CD4-positive, alpha-beta T cell (primary cell): ENCODE measurements around the gene CXCR5. TPM values are rescaled to one million over a fixed set of nuclear protein-coding genes. Genes with fewer than 3 reads are reported as not detected.

Experiments used
- ATAC-seq: fragments of 200-7000 bp; cut with Tn5 transposase; one replicate; pipeline ENCODE4 v1.10.0; 2022; ENCODE audit warnings: mild to moderate bottlenecking; ENCODE audit not compliant: poor library complexity
- CTCF ChIA-PET: fragments of 350-600 bp; sonication (Branson Sonifier 250); formaldehyde crosslinking; loops from one replicate; lab custom pipeline; 2021; ENCODE audit warnings: antibody characterized with exemption, inconsistent platforms; lab: Charles Lee
- POLR2A ChIA-PET: fragments of 350-600 bp; sonication (Branson Sonifier 250); formaldehyde crosslinking; loops from one replicate; lab custom pipeline; 2021; ENCODE audit warnings: antibody characterized with exemption, inconsistent platforms; lab: Charles Lee
- DNase-seq, 14 experiments: peaks; one replicate each; pipeline ENCODE4 v3.0.0-alpha.2; 2013 to 2020; ENCODE audit warnings: mixed read lengths in 2 of 14
- H3K27ac ChIP-seq, 2 donors: one replicate each; pipeline versions ENCODE4 v1.5.1 to v1.7.0; 2013; ENCODE audit warnings: low read length in 2 of 2, low read depth in 1 of 2, mild to moderate bottlenecking in 1 of 2
- H3K27me3 ChIP-seq, 2 experiments: 1 replicate in 1 of 2; 2 replicates in 1 of 2; pipeline versions ENCODE4 v1.6.1 to v1.7.0; 2013; ENCODE audit warnings: low read length in 2 of 2, control low read depth in 1 of 2, mild to moderate bottlenecking in 1 of 2, moderate library complexity in 1 of 2; ENCODE audit not compliant: insufficient read depth in 2 of 2, control insufficient read depth in 1 of 2
- H3K36me3 ChIP-seq: one replicate; pipeline ENCODE4 v1.6.1; 2013; ENCODE audit warnings: low read length, control low read depth; ENCODE audit not compliant: insufficient read depth
- H3K4me1 ChIP-seq: one replicate; pipeline ENCODE4 v1.6.1; 2013; ENCODE audit warnings: low read length, control low read depth; ENCODE audit not compliant: insufficient read depth
- H3K4me3 ChIP-seq: one replicate; pipeline ENCODE4 v1.5.1; 2013; ENCODE audit warnings: mild to moderate bottlenecking, low read length, moderate library complexity
- H3K9me3 ChIP-seq, 2 experiments: 1 replicate in 1 of 2; 2 replicates in 1 of 2; pipeline versions ENCODE4 v1.6.1 to v1.7.0; 2013; ENCODE audit warnings: low read length in 2 of 2, mild to moderate bottlenecking in 2 of 2, control low read depth in 1 of 2, moderate library complexity in 1 of 2; ENCODE audit not compliant: control insufficient read depth in 1 of 2, insufficient read depth in 1 of 2
- H3K27ac Mint-ChIP-seq: one replicate; pipeline ENCODE4 v1.8.0; 2020; ENCODE audit warnings: mixed read lengths
- H3K27me3 Mint-ChIP-seq: one replicate; pipeline ENCODE4 v1.8.0; 2021; ENCODE audit warnings: mixed read lengths
- H3K36me3 Mint-ChIP-seq: one replicate; pipeline ENCODE4 v1.8.0; 2021; ENCODE audit warnings: low read depth, mixed read lengths
- H3K4me1 Mint-ChIP-seq: one replicate; pipeline ENCODE4 v1.8.0; 2021; ENCODE audit warnings: low read depth, mixed read lengths
- H3K4me3 Mint-ChIP-seq: one replicate; pipeline ENCODE4 v1.8.0; 2020; ENCODE audit warnings: mild to moderate bottlenecking, mixed read lengths
- H3K9me3 Mint-ChIP-seq: one replicate; pipeline ENCODE4 v1.8.0; 2020; ENCODE audit warnings: mixed read lengths
- CTCF ChIP-seq: fragments of 200-600 bp; IDR thresholded peaks from one replicate; pipeline ENCODE4 v1.8.0; 2022; ENCODE audit warnings: antibody characterized with exemption, mild to moderate bottlenecking
- intact Hi-C, 2 experiments: fragments of 100-400 bp; cut with DNase I in 1 of 2; cut with micrococcal nuclease in 1 of 2; formaldehyde crosslinking; loops; one replicate each; pipeline versions ENCODE4 v1.15.1 to v1.9.0; 2023 to 2025; cut with DNase I, micrococcal nuclease
- total RNA-seq, 174 experiments: library from RNA in 2 of 174; stranded (reverse) in 2 of 174; gene quantifications; one replicate each; pipeline ENCODE4 v1.2.3 and lab custom pipeline; 2021 to 2026

CXCR5 gene
- total RNA-seq, 2 experiments from 2014 or later: 13.2 to 14.3 TPM

GRCh38 chr11:118901494-118902335 is 18.0 kb downstream of the CXCR5 start:
- ATAC-seq: peak; percentile 9
- POLR2A ChIA-PET: interaction anchor here (0.5 to 3.0 kb wide), 4 partner anchors 11 to 110 kb away, joined by 3 to 16 read pairs (median 4); partner anchors contain the start of gene DDX6

GRCh38 chr11:118902336-118903203 is 18.9 kb downstream of the CXCR5 start:
- Histone ChIP-seq H3K9me3 (no peaks in the 10 kb centered on the region), H3K4me1 (peaks cover 45% of the 10 kb centered on the region), H3K27me3 (no peaks in the 10 kb centered on the region), H3K27ac (no peak overlapping the region), H3K36me3 (peaks cover 93% of the 10 kb centered on the region), H3K4me3 (no peak overlapping the region)
- H3K27me3 Mint-ChIP-seq: no peaks in the 10 kb centered on the region
- H3K4me1 Mint-ChIP-seq: peaks cover 20% of the 10 kb centered on the region
- peak in 1 of 14 experiments; percentile 21 for DNase-seq
- intact Hi-C loops: no loop called here
- CTCF ChIA-PET: no interaction called here
- peak overlapping the region; percentile 97 for H3K27ac Mint-ChIP-seq
- POLR2A ChIA-PET: interaction anchor here (0.5 to 3.0 kb wide), 2 partner anchors 43 to 111 kb away, joined by 3 to 16 read pairs; partner anchors contain the start of gene DDX6
- no peaks in the 10 kb centered on the region for H3K9me3 Mint-ChIP-seq
- no peak for ATAC-seq
- H3K36me3 Mint-ChIP-seq: peaks cover 93% of the 10 kb centered on the region
- TF ChIP-seq CTCF: no peak
- H3K4me3 Mint-ChIP-seq: no peak overlapping the region

More at GRCh38 chr11:118901494-118902335, 18.0 kb downstream of the CXCR5 start:
- peak in 2 of 14 experiments; percentile 45 to 47 for DNase-seq
- peak overlapping the region; percentile 97 for H3K27ac Mint-ChIP-seq
- Histone ChIP-seq H3K27ac (no peak overlapping the region), H3K4me3 (no peak overlapping the region), H3K36me3 (peaks cover 93% of the 10 kb centered on the region), H3K4me1 (peaks cover 45% of the 10 kb centered on the region), H3K9me3 (no peaks in the 10 kb centered on the region), H3K27me3 (no peaks in the 10 kb centered on the region)
- CTCF ChIA-PET: no interaction called here
- no peaks in the 10 kb centered on the region for H3K27me3 Mint-ChIP-seq
- H3K36me3 Mint-ChIP-seq: peaks cover 93% of the 10 kb centered on the region
- H3K9me3 Mint-ChIP-seq: no peaks in the 10 kb centered on the region
- peak overlapping the region; percentile 51 for H3K4me3 Mint-ChIP-seq
- TF ChIP-seq CTCF: no peak
- peaks cover 20% of the 10 kb centered on the region for H3K4me1 Mint-ChIP-seq
- intact Hi-C loops: no loop called here

- H3K27ac ChIP-seq: peak overlapping the region in 1 of 2 donors; percentile 24
- CTCF ChIA-PET: no interaction called here
Measured at GRCh38 chr11:118903204-118904015, 19.7 kb downstream of the CXCR5 start.

More at GRCh38 chr11:118903204-118904015, 19.7 kb downstream of the CXCR5 start:
- POLR2A ChIA-PET: interaction anchor here (0.5 to 3.0 kb wide), 3 partner anchors 43 to 129 kb away, joined by 3 to 16 read pairs (median 3); partner anchors contain the start of gene DDX6
- peak overlapping the region; percentile 15 for H3K4me3 Mint-ChIP-seq
- peak overlapping the region; percentile 58 for H3K27ac Mint-ChIP-seq
- H3K9me3 Mint-ChIP-seq: no peaks in the 10 kb centered on the region
- H3K4me3 ChIP-seq: no peak overlapping the region
- H3K4me1 ChIP-seq: peaks cover 47% of the 10 kb centered on the region
- H3K4me1 Mint-ChIP-seq: peaks cover 25% of the 10 kb centered on the region
- H3K36me3 Mint-ChIP-seq: peaks cover 94% of the 10 kb centered on the region
- H3K27me3 Mint-ChIP-seq: no peaks in the 10 kb centered on the region
- ATAC-seq: no peak
- DNase-seq: no peak
- H3K36me3 ChIP-seq: peaks cover 97% of the 10 kb centered on the region
- H3K9me3 ChIP-seq: no peaks in the 10 kb centered on the region
- no peaks in the 10 kb centered on the region for H3K27me3 ChIP-seq
- no peak for TF ChIP-seq CTCF
- intact Hi-C loops: no loop called here
